GM23248 (cell line): ENCODE measurements around the gene SV2C. TPM values are rescaled to one million over a fixed set of nuclear protein-coding genes. Genes with fewer than 3 reads are reported as not detected.

Experiments
- DNase-seq: peaks from one replicate; pipeline ENCODE4 v3.0.0-alpha.2; 2015
- H2AFZ ChIP-seq: fragments of 200-600 bp; sonication (generic); 2 replicates; pipeline ENCODE4 v1.6.1; 2016; ENCODE audit warnings: antibody characterized with exemption
- H3F3A ChIP-seq: fragments of 200-600 bp; sonication (generic); 2 replicates; pipeline ENCODE4 v1.6.1; 2016; ENCODE audit warnings: mild to moderate bottlenecking, antibody characterized with exemption, mixed run types; ENCODE audit not compliant: insufficient read depth
- H3K27ac ChIP-seq: fragments of 200-600 bp; sonication (generic); 2 replicates; pipeline ENCODE4 v1.5.1; 2016; ENCODE audit warnings: mild to moderate bottlenecking
- H3K27me3 ChIP-seq: fragments of 200-600 bp; sonication (generic); replicated peaks from 2 replicates; pipeline ENCODE4 v1.6.1; 2016; ENCODE audit warnings: mild to moderate bottlenecking; ENCODE audit not compliant: insufficient read depth
- H3K36me3 ChIP-seq: fragments of 200-600 bp; sonication (generic); 2 replicates; pipeline ENCODE4 v1.6.1; 2016; ENCODE audit warnings: low read depth, mild to moderate bottlenecking
- H3K4me1 ChIP-seq: fragments of 200-600 bp; sonication (generic); 2 replicates; pipeline ENCODE4 v1.6.1; 2016; ENCODE audit warnings: mild to moderate bottlenecking; ENCODE audit not compliant: insufficient read depth
- H3K4me2 ChIP-seq: fragments of 200-600 bp; sonication (generic); one replicate; pipeline ENCODE4 v1.6.1; 2016; ENCODE audit warnings: mild to moderate bottlenecking; ENCODE audit not compliant: unreplicated experiment
- H3K4me3 ChIP-seq: fragments of 200-600 bp; sonication (generic); 2 replicates; pipeline ENCODE4 v1.5.1; 2016; ENCODE audit warnings: mild to moderate bottlenecking
- H3K79me2 ChIP-seq: fragments of 200-600 bp; sonication (generic); 2 replicates; pipeline ENCODE4 v1.6.1; 2016; ENCODE audit warnings: mild to moderate bottlenecking; ENCODE audit not compliant: insufficient read depth
- H3K9ac ChIP-seq: fragments of 200-600 bp; sonication (generic); 2 replicates; pipeline ENCODE4 v1.6.1; 2016; ENCODE audit warnings: mild to moderate bottlenecking
- H3K9me2 ChIP-seq: fragments of 200-600 bp; sonication (generic); 2 replicates; pipeline ENCODE4 v1.6.1; 2016; ENCODE audit warnings: mixed run types, mild to moderate bottlenecking, moderate library complexity; ENCODE audit not compliant: insufficient read depth
- H3K9me3 ChIP-seq: fragments of 200-600 bp; sonication (generic); one replicate; pipeline ENCODE4 v1.6.1; 2017; ENCODE audit warnings: low read depth
- H4K20me1 ChIP-seq: fragments of 200-600 bp; sonication (generic); 2 replicates; pipeline ENCODE4 v1.6.0; 2016; ENCODE audit not compliant: insufficient read depth
- EZH2 ChIP-seq: fragments of 200-600 bp; sonication (generic); IDR thresholded peaks from 2 replicates; pipeline ENCODE4 v1.6.1; 2018; ENCODE audit warnings: antibody characterized with exemption, mild to moderate bottlenecking; ENCODE audit not compliant: insufficient read depth, poor library complexity, severe bottlenecking
- EZH2phosphoT487 ChIP-seq: fragments of 200-600 bp; sonication (generic); IDR thresholded peaks from 2 replicates; pipeline ENCODE4 v1.6.1; 2018; ENCODE audit warnings: antibody characterized with exemption, moderate library complexity, mild to moderate bottlenecking, low read depth; ENCODE audit not compliant: insufficient read depth
- WGBS, 2 experiments: methylation state at CpG; one replicate each; pipeline ENCODE4 v1.1.6; 2015 to 2017; ENCODE audit warnings: low lambda C conversion rate in 2 of 2, low coverage in 1 of 2; ENCODE audit errors: missing lambda C conversion rate in 2 of 2; 5-methylcytosine and 5-hydroxymethylcytosine counted together
- in situ Hi-C: fragments of 300-500 bp; cut with MboI; formaldehyde crosslinking; loops from 2 replicates; pipeline ENCODE4 v1.15.0; 2020
- polyA plus RNA-seq: library from polyadenylated mRNA; unstranded; fragments of >200 nt; fragmentation: Nextera tagmentation; extraction: Ambion mirVana; gene quantifications from 2 replicates; pipeline ENCODE4 v1.2.1, GENCODE V29; 2016
- total RNA-seq: library from RNA; depleted of rRNA; stranded (reverse); fragments of >200 nt; shearing (Covaris generic); gene quantifications from 2 replicates; pipeline ENCODE4 v1.2.3, GENCODE V29; 2014

The SV2C gene
- total and polyA plus RNA-seq, 2 experiments from 2014 or later, result not detected

DNA sequence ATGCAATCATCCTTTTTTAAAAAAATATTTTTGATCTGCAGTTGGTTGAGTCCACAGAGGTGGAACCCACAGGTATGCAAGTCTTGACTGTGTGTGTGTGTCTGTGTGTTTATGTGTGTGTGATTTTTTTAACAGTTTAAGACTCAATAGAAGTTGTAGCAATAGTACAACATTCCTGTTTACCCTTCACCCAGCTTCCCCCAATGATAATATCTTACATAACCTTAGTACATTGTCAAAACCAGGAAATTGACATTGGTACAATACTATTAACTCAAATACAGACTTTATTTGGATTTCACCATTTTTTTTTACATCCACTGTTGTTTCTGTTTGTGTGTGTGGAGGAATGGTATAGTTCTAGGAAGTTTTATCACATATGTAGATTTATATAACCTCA lies 81.8 kb downstream of the SV2C start:
- in situ Hi-C loops, result no loop called here
- TF ChIP-seq EZH2phosphoT487, result no peak
- TF ChIP-seq EZH2, result no peak

DNA sequence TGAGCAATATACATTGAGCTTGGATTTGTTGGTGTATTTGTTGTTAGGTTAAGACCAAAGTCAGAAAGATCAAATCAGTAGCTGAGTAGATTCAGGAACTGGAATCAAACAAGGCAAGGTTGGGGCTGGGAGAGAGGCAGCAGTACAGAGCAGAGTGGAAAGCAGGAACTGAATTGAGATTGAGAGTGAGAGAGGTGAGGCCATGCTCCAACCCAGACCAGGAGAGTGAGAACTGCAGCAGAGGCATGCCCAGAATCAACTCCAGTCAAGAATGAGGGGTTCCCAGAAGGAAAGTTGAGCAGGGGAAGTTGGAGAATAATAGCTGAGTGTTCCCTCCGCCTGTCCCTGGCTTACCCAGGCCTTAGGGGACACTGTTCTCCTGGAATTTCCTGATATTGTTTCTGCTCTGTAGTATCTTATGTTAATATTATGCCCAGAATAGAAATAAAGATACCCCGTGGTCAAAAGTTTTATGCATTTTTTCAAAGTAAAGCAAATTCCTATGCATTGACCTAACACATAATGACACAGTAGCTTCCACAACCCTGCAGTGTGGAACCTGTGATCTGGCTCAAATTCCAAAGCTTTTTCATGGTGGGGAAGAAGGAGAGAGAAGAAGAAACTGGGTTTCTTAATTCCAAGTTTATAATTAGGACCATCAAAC lies 82.7 kb downstream of the SV2C start:
- Histone ChIP-seq H3K4me2 (no peak overlapping the region), H3K4me1 (no peaks in the 10 kb centered on the region), H3K9me2 (no peaks in the 10 kb centered on the region), H3K9ac (no peak overlapping the region), H2AFZ (no peak overlapping the region), H3K79me2 (no peaks in the 10 kb centered on the region), H3K9me3 (no peaks in the 10 kb centered on the region), H3K36me3 (no peaks in the 10 kb centered on the region), H3K27ac (no peak overlapping the region), H4K20me1 (no peaks in the 10 kb centered on the region), H3K4me3 (no peak overlapping the region), H3F3A (no peaks in the 10 kb centered on the region), H3K27me3 (no peaks in the 10 kb centered on the region)
- in situ Hi-C loops, result no loop called here
- 5 to 32% methylated on average over 2 of the region's 2 CpGs for WGBS, 2 experiments
- TF ChIP-seq EZH2phosphoT487 (no peak), EZH2 (no peak)
- DNase-seq, result no peak

More for the DNA sequence above, 81.8 kb downstream of the SV2C start:
- DNase-seq, result no peak
- no peak overlapping the region for H3K4me2 ChIP-seq
- no peaks in the 10 kb centered on the region for H3K9me2 ChIP-seq
- H4K20me1 ChIP-seq, result no peaks in the 10 kb centered on the region
- H3K4me1 ChIP-seq, result no peaks in the 10 kb centered on the region
- H3K27ac ChIP-seq, result no peak overlapping the region
- no peak overlapping the region for H3K4me3 ChIP-seq
- H3K9ac ChIP-seq, result no peak overlapping the region
- no peaks in the 10 kb centered on the region for H3K36me3 ChIP-seq
- H2AFZ ChIP-seq, result no peak overlapping the region
- H3K27me3 ChIP-seq, result no peaks in the 10 kb centered on the region
- H3F3A ChIP-seq, result no peaks in the 10 kb centered on the region
- no peaks in the 10 kb centered on the region for H3K79me2 ChIP-seq
- H3K9me3 ChIP-seq, result no peaks in the 10 kb centered on the region

DNA sequence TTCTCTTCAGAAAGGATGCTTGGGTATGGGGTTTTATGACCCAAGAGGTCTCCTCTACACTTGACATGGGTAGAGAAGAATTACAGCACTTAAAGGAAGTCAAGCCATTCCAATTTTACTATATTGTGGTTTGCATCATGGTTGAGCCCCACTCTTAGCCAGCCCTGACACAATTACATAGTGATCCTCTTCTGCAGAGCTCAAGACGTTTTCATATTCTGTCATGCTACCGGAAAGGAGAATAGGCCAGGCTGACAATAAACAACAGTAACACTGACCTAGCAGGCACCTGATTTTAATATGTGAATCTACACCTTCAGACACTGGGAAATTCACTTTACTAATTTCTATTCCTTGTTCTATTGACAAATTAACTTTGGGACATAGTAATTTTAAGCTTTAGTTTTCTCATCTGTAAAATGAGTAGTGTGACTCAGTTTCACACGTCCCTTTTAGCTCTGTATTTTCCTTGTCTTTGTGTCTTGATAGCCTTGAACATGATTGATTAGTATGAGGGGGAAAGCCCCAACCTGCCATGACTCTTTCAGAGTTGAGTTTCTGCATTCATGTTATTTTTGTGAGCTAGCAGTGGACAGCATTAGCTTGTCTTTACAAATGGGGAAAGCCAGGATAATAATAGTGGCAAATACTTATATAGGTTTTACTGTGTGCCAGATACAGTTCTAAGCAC lies 83.8 kb downstream of the SV2C start:
- no peaks in the 10 kb centered on the region for H3K36me3 ChIP-seq
- no peaks in the 10 kb centered on the region for H3F3A ChIP-seq
- no peak overlapping the region for H3K4me2 ChIP-seq
- TF ChIP-seq EZH2, result no peak
- TF ChIP-seq EZH2phosphoT487, result no peak
- no peak overlapping the region for H2AFZ ChIP-seq
- H3K4me1 ChIP-seq, result no peaks in the 10 kb centered on the region
- H3K4me3 ChIP-seq, result no peak overlapping the region
- 10 to 25% methylated on average over 3 of the region's 3 CpGs for WGBS, 2 experiments
- H3K9me3 ChIP-seq, result no peaks in the 10 kb centered on the region
- in situ Hi-C loops, result no loop called here
- no peaks in the 10 kb centered on the region for H3K27me3 ChIP-seq
- no peak overlapping the region for H3K9ac ChIP-seq
- H3K9me2 ChIP-seq, result no peaks in the 10 kb centered on the region
- no peaks in the 10 kb centered on the region for H4K20me1 ChIP-seq
- DNase-seq, result no peak
- no peaks in the 10 kb centered on the region for H3K79me2 ChIP-seq
- no peak overlapping the region for H3K27ac ChIP-seq

DNA sequence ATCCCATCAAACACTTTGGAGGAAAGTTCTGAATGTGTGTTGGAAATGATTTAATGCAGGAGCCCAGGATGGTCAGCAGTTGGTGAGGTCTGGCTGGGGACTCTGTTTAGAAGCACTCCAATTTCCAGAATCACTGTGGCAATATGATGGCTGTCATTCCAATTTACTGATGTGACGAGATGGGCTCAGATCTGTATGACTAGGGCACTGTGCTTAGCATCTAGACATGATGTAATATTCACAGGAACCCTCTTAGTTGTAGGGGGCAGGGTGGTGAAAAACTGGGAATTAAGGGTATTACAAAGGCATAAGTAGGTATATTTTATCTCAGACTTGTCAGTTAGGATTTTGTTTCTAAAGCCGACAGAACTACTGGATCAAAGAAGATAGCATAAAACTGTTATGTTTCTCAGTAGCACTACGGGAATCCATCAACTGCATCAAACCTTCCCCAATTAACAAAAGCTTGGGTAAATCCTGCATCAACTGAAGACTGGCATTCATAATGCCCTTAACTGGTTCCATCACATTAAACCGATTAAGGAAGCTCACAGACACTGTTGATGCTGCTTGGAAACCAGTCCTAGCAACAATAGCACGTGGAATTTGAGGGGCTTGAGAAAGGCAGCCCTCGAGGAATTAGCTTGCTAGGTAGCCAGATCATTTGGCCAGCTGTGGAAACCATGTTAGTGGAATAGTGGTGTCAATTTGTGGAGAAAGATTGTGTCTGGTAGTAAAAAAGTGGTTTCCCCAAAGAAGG lies 86.1 kb downstream of the SV2C start:
- TF ChIP-seq EZH2phosphoT487 (no peak), EZH2 (no peak)
- Histone ChIP-seq H3K9me2 (no peaks in the 10 kb centered on the region), H3K9ac (no peak overlapping the region), H3K27me3 (no peaks in the 10 kb centered on the region), H4K20me1 (no peaks in the 10 kb centered on the region), H3K9me3 (no peaks in the 10 kb centered on the region), H3K79me2 (no peaks in the 10 kb centered on the region), H3F3A (no peaks in the 10 kb centered on the region), H3K4me1 (no peaks in the 10 kb centered on the region), H3K36me3 (no peaks in the 10 kb centered on the region), H3K4me2 (no peak overlapping the region), H3K4me3 (no peak overlapping the region), H3K27ac (no peak overlapping the region), H2AFZ (no peak overlapping the region)
- DNase-seq, result no peak
- 36 to 40% methylated on average over 6 of the region's 6 CpGs for WGBS, 2 experiments
- in situ Hi-C loops, result no loop called here
